ENCODE results near the gene ITCH.

GRCh38 chr20:34528921-34529297 is 165.8 kb downstream of the ITCH start:
- TF ChIP-seq CTCF (conservative IDR thresholded peaks at IDR 0.05; ENCODE audit: low read length) (no peak), EZH2phosphoT487 (IDR thresholded peaks at IDR 0.05; ENCODE audit: borderline replicate concordance, low read depth, low read length) (no peak)
